ENCODE measurements around the gene C1QTNF1.

- TF ChIP-seq CTCF (IDR thresholded peaks at IDR 0.05) (no peak), EP300 (IDR thresholded peaks at IDR 0.05) (no peak)
Measured at GRCh38 chr17:79093270-79093669, 69.3 kb downstream of the C1QTNF1 start.

Measured in suprapubic skin (tissue), 3 donors.